ENCODE data around the gene STXBP1. TPM values are rescaled to one million over a fixed set of nuclear protein-coding genes. Genes with fewer than 3 reads are reported as not detected.

Gene STXBP1
- total and polyA plus RNA-seq, 2 of the 4 experiments (the other 2 are of a cell fraction), result 15.8 to 22.6 TPM

DNA sequence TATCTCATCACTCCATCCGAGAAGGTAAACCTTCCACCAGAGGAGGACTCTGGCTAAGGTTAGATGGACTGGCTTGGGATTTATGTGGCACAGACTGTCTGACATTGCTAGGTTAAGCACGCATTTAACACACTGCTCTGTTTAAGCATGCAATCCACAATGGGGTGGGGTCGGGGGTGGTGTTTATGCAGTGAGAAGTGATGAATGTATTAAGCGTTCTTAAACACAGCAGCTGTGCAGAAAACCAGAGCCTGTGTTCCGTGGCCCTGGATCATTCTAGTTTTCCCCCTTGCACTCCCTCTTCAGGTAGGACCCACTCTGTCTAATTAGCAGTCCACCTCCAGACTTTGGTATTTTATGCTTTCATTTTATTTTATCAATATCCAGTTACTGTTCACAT, 46.4 kb downstream of the STXBP1 start:
- peaks cover 24% of the 10 kb centered on the region for H3K36me3 ChIP-seq (ENCODE audit: control insufficient read depth, insufficient read depth, low read length)
- H3K27me3 ChIP-seq (ENCODE audit: control insufficient read depth, insufficient read depth, low read length), result no peaks in the 10 kb centered on the region
- no peak overlapping the region for H2BK15ac ChIP-seq (ENCODE audit: low read depth, low read length)
- dilution Hi-C loops (cut with HindIII; ENCODE audit: low sequenced_read_pairs, unreplicated experiment), result no loop called here
- no peak overlapping the region for H2AK5ac ChIP-seq (ENCODE audit: low read depth, low read length)
- no peak overlapping the region for H2AFZ ChIP-seq (replicated peaks; ENCODE audit: low read length, poor library complexity)
- CTCF ChIA-PET, result no interaction called here
- TF ChIP-seq BHLHE40 (IDR thresholded peaks at IDR 0.05; ENCODE audit: low read depth, low read length) (no peak), RAD21 (IDR thresholded peaks at IDR 0.05; ENCODE audit: low read length) (no peak), MXI1 (IDR thresholded peaks at IDR 0.05; ENCODE audit: borderline replicate concordance, low read depth, low read length) (no peak)
- H2BK120ac ChIP-seq (ENCODE audit: low read depth, low read length), result no peak overlapping the region
- DNase-seq (no peak), ATAC-seq (ENCODE audit: low read depth) (no peak)
- no peak overlapping the region for H3K18ac ChIP-seq (ENCODE audit: low read depth, low read length)
- no peak overlapping the region for H2BK5ac ChIP-seq (ENCODE audit: low read depth, low read length, poor library complexity, severe bottlenecking)
- H4K20me1 ChIP-seq (ENCODE audit: insufficient read depth, low read length), result no peaks in the 10 kb centered on the region; the same call in 1 of the 2 replicates
- H2AK9ac ChIP-seq (replicated peaks; ENCODE audit: low read depth, low read length, poor library complexity), result no peak overlapping the region
- H4K8ac ChIP-seq (ENCODE audit: low read depth in 2 of 2, low read length in 2 of 2), result no peak overlapping the region
- H4K5ac ChIP-seq (ENCODE audit: low read depth, low read length), result no peak overlapping the region
- no peak overlapping the region for H3K9ac ChIP-seq (ENCODE audit: low read depth, low read length)
- no peak overlapping the region for H4K91ac ChIP-seq (ENCODE audit: insufficient read depth, low read depth, low read length)
- POLR2A ChIA-PET (ENCODE audit: unreplicated experiment), result no interaction called here
- no peak overlapping the region for H3K4me3 ChIP-seq (ENCODE audit: insufficient read depth, low read depth, low read length)
- H3K9me1 ChIP-seq (ENCODE audit: insufficient read depth, low read length), result 0 out of 2 replicates have a peak, but pooled peaks cover 11% of the 10 kb centered on the region
- H3K4ac ChIP-seq (ENCODE audit: low read depth, low read length), result no peak overlapping the region
- in situ Hi-C loops (cut with MboI; ENCODE audit: low sequenced_read_pairs), result no loop called here
- BruUV-seq (replicated peaks), result no TSS peak
- no CpG with 5 or more reads among the region's 5 CpGs for WGBS, 2 experiments (ENCODE audit: extremely low coverage in 2 of 2, insufficient read length in 1 of 2)
- H3K14ac ChIP-seq (replicated peaks; ENCODE audit: low read depth, low read length), result no peak overlapping the region
- no peaks in the 10 kb centered on the region; a peak in 1 of 4 replicates for H3K79me1 ChIP-seq (ENCODE audit: low read depth in 1 of 2, low read length in 2 of 2)
- no peak overlapping the region for H2BK20ac ChIP-seq (ENCODE audit: low read depth, low read length)
- no peak overlapping the region for H3K27ac ChIP-seq (ENCODE audit: insufficient read depth, low read length)
- H3K23ac ChIP-seq (ENCODE audit: low read depth, low read length), result no peak overlapping the region
- intact Hi-C loops (cut with micrococcal nuclease), result no loop called here
- H3K4me2 ChIP-seq (ENCODE audit: low read depth, low read length), result no peak overlapping the region
- no peak overlapping the region for H3K56ac ChIP-seq (ENCODE audit: extremely low read depth, insufficient read depth, low read length)
- H3K4me1 ChIP-seq (ENCODE audit: control insufficient read depth, insufficient read depth, low read length), result no peaks in the 10 kb centered on the region
- no peaks in the 10 kb centered on the region for H3K9me3 ChIP-seq (ENCODE audit: control insufficient read depth, insufficient read depth, low read length)
